Measurements from ENCODE around the gene ZNF330. TPM values are rescaled to one million over a fixed set of nuclear protein-coding genes. Genes with fewer than 3 reads are reported as not detected.

ZNF330 gene
- total RNA-seq, 1 donor from 2014 or later, result 32.1 TPM

DNA sequence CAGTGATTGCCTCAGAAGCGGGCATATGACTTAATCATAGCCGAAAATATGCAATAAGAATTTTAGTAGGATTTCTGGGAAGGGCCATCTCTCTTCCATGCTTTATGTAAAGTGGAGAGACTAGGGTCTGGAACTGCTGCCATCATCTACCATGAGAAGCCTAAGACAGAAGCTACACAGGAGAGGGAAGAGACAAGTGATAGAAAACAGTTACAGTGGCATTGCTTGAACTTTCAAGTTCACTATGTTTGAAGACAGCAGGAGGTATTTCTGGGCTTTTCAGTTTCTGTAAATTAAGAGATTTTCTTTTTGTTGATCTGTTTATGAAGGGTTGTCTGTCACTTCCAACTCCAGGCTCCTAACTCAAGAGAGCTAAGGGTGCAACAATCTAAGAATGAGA is 62.5 kb downstream of the ZNF330 start:
- H3K27me3 ChIP-seq (ENCODE audit: insufficient read depth, low read length), result no peaks in the 10 kb centered on the region
- no peaks in the 10 kb centered on the region for H3K4me1 Mint-ChIP-seq (ENCODE audit: low read depth, unreplicated experiment)
- no peaks in the 10 kb centered on the region for H3K27me3 Mint-ChIP-seq (ENCODE audit: low read depth, unreplicated experiment)
- no peak overlapping the region for H3K27ac Mint-ChIP-seq (ENCODE audit: unreplicated experiment)
- H3K36me3 ChIP-seq (ENCODE audit: insufficient read depth, low read length), result no peaks in the 10 kb centered on the region
- no peak overlapping the region for H3K27ac ChIP-seq (ENCODE audit: low read depth, low read length)
- no peak overlapping the region for H3K9ac ChIP-seq (ENCODE audit: low read length)
- H3K4me1 ChIP-seq (ENCODE audit: insufficient read depth, low read length), result no peaks in the 10 kb centered on the region
- H3K79me2 ChIP-seq (ENCODE audit: insufficient read depth, low read length), result no peaks in the 10 kb centered on the region
- TF ChIP-seq, protein P1, sequence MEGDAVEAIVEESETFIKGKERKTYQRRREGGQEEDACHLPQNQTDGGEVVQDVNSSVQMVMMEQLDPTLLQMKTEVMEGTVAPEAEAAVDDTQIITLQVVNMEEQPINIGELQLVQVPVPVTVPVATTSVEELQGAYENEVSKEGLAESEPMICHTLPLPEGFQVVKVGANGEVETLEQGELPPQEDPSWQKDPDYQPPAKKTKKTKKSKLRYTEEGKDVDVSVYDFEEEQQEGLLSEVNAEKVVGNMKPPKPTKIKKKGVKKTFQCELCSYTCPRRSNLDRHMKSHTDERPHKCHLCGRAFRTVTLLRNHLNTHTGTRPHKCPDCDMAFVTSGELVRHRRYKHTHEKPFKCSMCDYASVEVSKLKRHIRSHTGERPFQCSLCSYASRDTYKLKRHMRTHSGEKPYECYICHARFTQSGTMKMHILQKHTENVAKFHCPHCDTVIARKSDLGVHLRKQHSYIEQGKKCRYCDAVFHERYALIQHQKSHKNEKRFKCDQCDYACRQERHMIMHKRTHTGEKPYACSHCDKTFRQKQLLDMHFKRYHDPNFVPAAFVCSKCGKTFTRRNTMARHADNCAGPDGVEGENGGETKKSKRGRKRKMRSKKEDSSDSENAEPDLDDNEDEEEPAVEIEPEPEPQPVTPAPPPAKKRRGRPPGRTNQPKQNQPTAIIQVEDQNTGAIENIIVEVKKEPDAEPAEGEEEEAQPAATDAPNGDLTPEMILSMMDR (IDR thresholded peaks at IDR 0.05; ENCODE audit: insufficient read depth, low read depth, low read length), result no peak
- TF ChIP-seq EZH2 (IDR thresholded peaks at IDR 0.05; ENCODE audit: insufficient read depth, low read length), result no peak
- no peaks in the 10 kb centered on the region for H3K36me3 Mint-ChIP-seq (ENCODE audit: low read depth, unreplicated experiment)
- no peak overlapping the region for H2AFZ ChIP-seq (ENCODE audit: low read depth, low read length)
- no peak overlapping the region for H3K4me2 ChIP-seq (ENCODE audit: low read length)
- no peaks in the 10 kb centered on the region for H3K9me3 ChIP-seq (ENCODE audit: insufficient read depth, low read depth, low read length)
- H3K4me3 Mint-ChIP-seq (ENCODE audit: unreplicated experiment), result no peak overlapping the region
- no peak overlapping the region for H3K4me3 ChIP-seq (ENCODE audit: insufficient read depth, low read depth, low read length)
- DNase-seq (ENCODE audit: low read depth) (no peak), FAIRE-seq (no peak)
- no peaks in the 10 kb centered on the region for H4K20me1 ChIP-seq (ENCODE audit: insufficient read depth, low read length)
- H3K9me3 Mint-ChIP-seq (ENCODE audit: unreplicated experiment), result no peaks in the 10 kb centered on the region

GRCh38 chr4:141283563-141283962 is 62.9 kb downstream of the ZNF330 start:
- H3K4me1 ChIP-seq (ENCODE audit: insufficient read depth, low read length), result no peaks in the 10 kb centered on the region
- no peaks in the 10 kb centered on the region for H4K20me1 ChIP-seq (ENCODE audit: insufficient read depth, low read length)
- Mint-ChIP-seq H3K4me3 (ENCODE audit: unreplicated experiment) (no peak overlapping the region), H3K27ac (ENCODE audit: unreplicated experiment) (no peak overlapping the region), H3K9me3 (ENCODE audit: unreplicated experiment) (no peaks in the 10 kb centered on the region), H3K4me1 (ENCODE audit: low read depth, unreplicated experiment) (no peaks in the 10 kb centered on the region), H3K36me3 (ENCODE audit: low read depth, unreplicated experiment) (no peaks in the 10 kb centered on the region), H3K27me3 (ENCODE audit: low read depth, unreplicated experiment) (no peaks in the 10 kb centered on the region)
- FAIRE-seq (no peak), DNase-seq (ENCODE audit: low read depth) (no peak)
- no peak overlapping the region for H3K4me2 ChIP-seq (ENCODE audit: low read length)
- no peak for TF ChIP-seq EZH2 (IDR thresholded peaks at IDR 0.05; ENCODE audit: insufficient read depth, low read length)
- TF ChIP-seq, protein P1 (IDR thresholded peaks at IDR 0.05; ENCODE audit: insufficient read depth, low read depth, low read length), result no peak
- no peak overlapping the region for H2AFZ ChIP-seq (ENCODE audit: low read depth, low read length)
- H3K4me3 ChIP-seq (ENCODE audit: insufficient read depth, low read depth, low read length), result no peak overlapping the region
- H3K9me3 ChIP-seq (ENCODE audit: insufficient read depth, low read depth, low read length), result no peaks in the 10 kb centered on the region
- no peak overlapping the region for H3K9ac ChIP-seq (ENCODE audit: low read length)
- no peaks in the 10 kb centered on the region for H3K27me3 ChIP-seq (ENCODE audit: insufficient read depth, low read length)
- H3K27ac ChIP-seq (ENCODE audit: low read depth, low read length), result no peak overlapping the region
- no peaks in the 10 kb centered on the region for H3K36me3 ChIP-seq (ENCODE audit: insufficient read depth, low read length)
- no peaks in the 10 kb centered on the region for H3K79me2 ChIP-seq (ENCODE audit: insufficient read depth, low read length)

Other genes with a start within 250 kb of the ZNF330 start
- 4.1 and 5.2 TPM in 2 replicates for gene RNF150, start 87.4 kb upstream of the ZNF330 start, total RNA-seq

All from astrocyte (in vitro differentiated cells and primary cell).